Suppressor macrophage treated with lipopolysaccharide for 4 hours (primary cell): ENCODE data around the gene MEN1.

Experiments used
- DNase-seq: peaks from one replicate; pipeline ENCODE4 v3.0.0-alpha.2; 2020

Gene MEN1

GRCh38 chr11:64801158-64801464 is 9.2 kb downstream of the MEN1 start:
- no peak for DNase-seq

- no peak for DNase-seq
These were observed 9.8 kb downstream of the MEN1 start for GRCh38 chr11:64800303-64801157.

- no peak for DNase-seq
These were observed 10.6 kb downstream of the MEN1 start for GRCh38 chr11:64799623-64800302.

- no peak for DNase-seq
These were observed 11.1 kb downstream of the MEN1 start for GRCh38 chr11:64799256-64799622.

- DNase-seq, result no peak
These were observed 13.4 kb downstream of the MEN1 start for GRCh38 chr11:64796757-64797541.

GRCh38 chr11:64796047-64796756 is 14.1 kb downstream of the MEN1 start:
- DNase-seq, result no peak

- DNase-seq, result no peak
These were observed 15.8 kb downstream of the MEN1 start for GRCh38 chr11:64794526-64794925.

GRCh38 chr11:64793271-64794160 is 16.8 kb downstream of the MEN1 start:
- no peak for DNase-seq

- DNase-seq, result no peak
These were observed 17.9 kb downstream of the MEN1 start for GRCh38 chr11:64792482-64792881.

- DNase-seq, result no peak
These were observed 18.5 kb downstream of the MEN1 start for GRCh38 chr11:64791781-64792291.

GRCh38 chr11:64790205-64791095 is 19.9 kb downstream of the MEN1 start:
- DNase-seq, result no peak

- DNase-seq, result no peak
These were observed 20.8 kb downstream of the MEN1 start for GRCh38 chr11:64789331-64790204.

GRCh38 chr11:64788321-64789215 is 21.8 kb downstream of the MEN1 start:
- DNase-seq, result no peak

GRCh38 chr11:64787526-64788320 is 22.6 kb downstream of the MEN1 start:
- peak; percentile 69 for DNase-seq

GRCh38 chr11:64786308-64786707 is 24.0 kb downstream of the MEN1 start:
- DNase-seq, result no peak

- no peak for DNase-seq
These were observed 25.4 kb downstream of the MEN1 start for GRCh38 chr11:64784813-64785581.
